Activated naive CD8-positive, alpha-beta T cell treated with anti-CD3 and anti-CD28 coated beads, Interleukin-2, amount 50 U/mL, for 24 hours (primary cell): ENCODE results near the gene INPP4B.
"Not testable (repeated sequence)": the region's sequence is repeated elsewhere in the genome, so short reads cannot be mapped to it uniquely, and the experiment has no call there.

Source experiments
- ATAC-seq: fragments of 150-1000 bp; cut with Tn5 transposase; one replicate; pipeline ENCODE4 v1.10.0; 2021
- DNase-seq: peaks from one replicate; pipeline ENCODE4 v3.0.0; 2021
- H3K27ac Mint-ChIP-seq: one replicate; pipeline ENCODE4 v1.8.0; 2021; ENCODE audit warnings: mild to moderate bottlenecking, mixed read lengths
- H3K27me3 Mint-ChIP-seq: one replicate; pipeline ENCODE4 v1.8.0; 2021; ENCODE audit warnings: mixed read lengths
- H3K36me3 Mint-ChIP-seq: one replicate; pipeline ENCODE4 v1.8.0; 2021; ENCODE audit warnings: low read depth, mixed read lengths
- H3K4me1 Mint-ChIP-seq: one replicate; pipeline ENCODE4 v1.8.0; 2021; ENCODE audit warnings: mixed read lengths
- H3K4me3 Mint-ChIP-seq: one replicate; pipeline ENCODE4 v1.8.0; 2021; ENCODE audit warnings: mild to moderate bottlenecking, moderate library complexity, mixed read lengths
- H3K9me3 Mint-ChIP-seq: one replicate; pipeline ENCODE4 v1.8.0; 2021; ENCODE audit warnings: mixed read lengths

The INPP4B gene

DNA sequence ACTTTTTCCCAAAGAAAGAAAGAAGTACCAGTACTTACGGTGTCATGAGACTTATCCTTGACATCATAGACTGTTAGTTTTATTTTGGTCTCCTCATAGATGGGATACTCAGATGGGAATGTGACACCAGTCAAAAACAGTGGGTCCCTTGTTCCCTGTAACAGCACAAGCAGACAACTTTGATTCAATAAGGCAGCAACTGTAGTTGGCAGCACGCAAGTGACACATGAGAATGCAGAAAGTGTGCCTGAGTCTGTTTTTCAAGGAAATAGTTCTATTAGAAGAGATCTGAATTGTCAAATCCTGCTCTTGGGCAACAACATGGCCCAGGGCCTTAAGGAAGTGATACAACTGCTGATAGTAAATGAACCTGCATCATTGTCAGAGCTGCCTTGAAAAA is 443.2 kb downstream of the INPP4B start:
- H3K4me1 Mint-ChIP-seq, result peaks cover 75% of the 10 kb centered on the region
- no peak for ATAC-seq
- peak overlapping the region; percentile 96 for H3K4me3 Mint-ChIP-seq
- peak overlapping the region; percentile 91 for H3K27ac Mint-ChIP-seq
- H3K36me3 Mint-ChIP-seq, result peaks cover 46% of the 10 kb centered on the region
- H3K27me3 Mint-ChIP-seq, result no peaks in the 10 kb centered on the region
- no peaks in the 10 kb centered on the region for H3K9me3 Mint-ChIP-seq
- DNase-seq, result no peak

DNA sequence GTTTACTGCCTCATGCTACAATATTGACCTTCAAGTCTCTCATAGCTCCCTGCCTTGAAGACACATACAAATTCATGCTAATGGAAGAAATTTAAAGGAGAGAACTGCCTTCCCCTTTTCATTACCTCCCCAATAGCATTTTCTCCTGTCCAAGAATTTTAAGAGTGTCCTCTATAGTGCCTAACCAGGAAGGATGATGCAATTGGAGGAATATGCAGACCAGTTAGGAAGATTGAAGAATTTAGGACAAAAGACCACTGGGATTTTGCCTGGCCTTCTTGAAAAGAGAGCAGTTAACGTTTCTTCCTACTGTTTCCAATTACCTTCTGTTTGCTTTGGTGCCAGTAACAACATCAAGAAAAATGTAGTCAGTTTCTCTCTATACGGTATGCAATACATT is 443.9 kb downstream of the INPP4B start:
- Mint-ChIP-seq H3K9me3 (no peaks in the 10 kb centered on the region), H3K4me1 (peaks cover 75% of the 10 kb centered on the region)
- ATAC-seq, result no peak

DNA sequence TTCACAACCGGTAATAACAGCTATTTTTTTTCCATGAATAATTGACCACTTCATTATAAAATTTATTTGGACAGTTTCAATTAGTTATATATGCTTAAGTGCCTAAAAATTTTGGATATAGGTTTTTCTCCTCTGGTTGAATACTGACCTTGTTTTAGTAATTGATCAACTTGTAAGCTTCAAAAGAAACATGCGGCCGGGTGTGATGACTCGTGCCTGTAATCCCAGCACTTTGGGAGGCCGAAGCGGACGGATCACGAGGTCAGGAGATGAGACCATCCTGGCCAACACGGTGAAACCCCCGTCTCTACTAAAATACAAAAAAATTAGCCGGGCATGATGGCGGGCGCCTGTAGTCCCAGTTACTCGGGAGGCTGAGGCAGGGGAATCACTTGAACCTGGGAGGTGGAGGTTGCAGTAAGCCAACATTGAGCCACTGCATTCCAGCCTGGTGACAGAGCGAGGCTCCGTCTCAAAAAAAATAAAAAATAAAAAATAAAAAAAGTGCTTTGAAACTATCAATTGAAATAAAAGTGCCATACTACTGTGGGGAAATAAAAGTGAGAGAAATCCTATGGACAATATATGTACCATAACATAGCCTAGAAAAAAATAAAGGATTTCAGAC is 448.6 kb downstream of the INPP4B start:
- Mint-ChIP-seq H3K4me3 (peak overlapping the region; percentile 60), H3K4me1 (peaks cover 91% of the 10 kb centered on the region), H3K36me3 (peaks cover 82% of the 10 kb centered on the region), H3K27ac (peak overlapping the region; percentile 96)
- not testable (repeated sequence) for DNase-seq, ATAC-seq, H3K27me3 Mint-ChIP-seq, H3K9me3 Mint-ChIP-seq

More for the DNA sequence above, 443.9 kb downstream of the INPP4B start:
- Mint-ChIP-seq H3K4me3 (peak overlapping the region; percentile 96), H3K36me3 (peaks cover 49% of the 10 kb centered on the region), H3K27me3 (no peaks in the 10 kb centered on the region), H3K27ac (peak overlapping the region; percentile 91)
- no peak for DNase-seq

GRCh38 chr4:142396279-142396678 is 449.8 kb downstream of the INPP4B start:
- Mint-ChIP-seq H3K4me3 (peak overlapping the region; percentile 60), H3K9me3 (peaks cover 9% of the 10 kb centered on the region), H3K27ac (peak overlapping the region; percentile 96), H3K4me1 (peaks cover 91% of the 10 kb centered on the region), H3K36me3 (peaks cover 74% of the 10 kb centered on the region), H3K27me3 (no peaks in the 10 kb centered on the region)
- DNase-seq, result no peak
- ATAC-seq, result peak; percentile 82

- Mint-ChIP-seq H3K27ac (peak overlapping the region; percentile 96), H3K4me1 (peaks cover 91% of the 10 kb centered on the region), H3K4me3 (no peak overlapping the region), H3K27me3 (no peaks in the 10 kb centered on the region), H3K9me3 (peaks cover 9% of the 10 kb centered on the region), H3K36me3 (peaks cover 68% of the 10 kb centered on the region)
- DNase-seq (no peak), ATAC-seq (no peak)
Measured at GRCh38 chr4:142393127-142393526, 453.0 kb downstream of the INPP4B start.

DNA sequence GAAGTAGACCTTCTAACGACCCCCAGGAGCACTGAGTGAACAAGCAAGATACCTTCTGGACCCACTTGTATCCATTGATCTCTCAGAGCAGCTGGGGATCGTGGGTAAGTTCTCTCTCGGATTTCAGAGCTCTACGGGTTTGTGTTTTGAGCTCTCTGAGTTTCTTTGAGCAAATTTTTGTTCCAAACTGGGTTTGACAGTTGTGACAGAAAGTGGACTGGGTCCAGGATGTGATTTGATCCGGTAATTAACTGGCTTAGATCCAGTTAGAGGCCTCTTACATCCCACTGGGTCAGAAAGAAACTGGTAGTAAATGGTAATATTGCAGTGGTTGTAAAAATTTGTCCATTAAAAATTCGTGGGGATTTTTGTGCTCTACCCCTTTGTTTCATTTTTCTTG is 459.2 kb downstream of the INPP4B start:
- peaks cover 72% of the 10 kb centered on the region for H3K4me1 Mint-ChIP-seq
- no peak for ATAC-seq

DNA sequence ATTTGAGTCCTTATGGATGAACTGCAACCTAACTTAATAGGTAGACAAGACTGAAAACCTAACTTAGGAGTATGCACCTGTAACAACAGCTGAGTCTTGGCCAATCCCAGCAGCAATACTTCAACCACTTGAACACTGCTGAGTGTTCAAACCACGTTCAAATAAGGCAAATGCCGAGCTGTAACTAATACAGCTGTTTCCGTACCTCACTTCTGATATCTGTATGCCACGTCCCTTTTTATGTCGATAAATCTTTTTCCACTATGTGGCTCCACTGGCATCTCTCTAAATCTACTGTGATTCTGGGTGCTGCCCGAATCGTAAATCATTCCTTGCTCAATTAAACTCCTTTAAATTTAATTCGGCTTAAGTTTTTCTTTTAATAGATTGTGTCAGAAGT is 459.7 kb downstream of the INPP4B start:
- H3K27ac Mint-ChIP-seq, result no peak overlapping the region
- no peaks in the 10 kb centered on the region for H3K27me3 Mint-ChIP-seq
- no peak for DNase-seq
- peaks cover 56% of the 10 kb centered on the region for H3K36me3 Mint-ChIP-seq
- H3K9me3 Mint-ChIP-seq, result no peaks in the 10 kb centered on the region
- peaks cover 72% of the 10 kb centered on the region for H3K4me1 Mint-ChIP-seq
- H3K4me3 Mint-ChIP-seq, result no peak overlapping the region
- ATAC-seq, result no peak

More for the DNA sequence above, 459.2 kb downstream of the INPP4B start:
- Mint-ChIP-seq H3K27me3 (no peaks in the 10 kb centered on the region), H3K9me3 (no peaks in the 10 kb centered on the region), H3K4me3 (no peak overlapping the region), H3K36me3 (peaks cover 56% of the 10 kb centered on the region), H3K27ac (no peak overlapping the region)
- DNase-seq, result no peak

- Mint-ChIP-seq H3K4me1 (peaks cover 72% of the 10 kb centered on the region), H3K27ac (peak overlapping the region; percentile 30), H3K9me3 (no peaks in the 10 kb centered on the region), H3K4me3 (no peak overlapping the region), H3K27me3 (no peaks in the 10 kb centered on the region), H3K36me3 (peaks cover 42% of the 10 kb centered on the region)
- no peak for ATAC-seq
- DNase-seq, result no peak
Measured at GRCh38 chr4:142383800-142384470, 462.2 kb downstream of the INPP4B start.

DNA sequence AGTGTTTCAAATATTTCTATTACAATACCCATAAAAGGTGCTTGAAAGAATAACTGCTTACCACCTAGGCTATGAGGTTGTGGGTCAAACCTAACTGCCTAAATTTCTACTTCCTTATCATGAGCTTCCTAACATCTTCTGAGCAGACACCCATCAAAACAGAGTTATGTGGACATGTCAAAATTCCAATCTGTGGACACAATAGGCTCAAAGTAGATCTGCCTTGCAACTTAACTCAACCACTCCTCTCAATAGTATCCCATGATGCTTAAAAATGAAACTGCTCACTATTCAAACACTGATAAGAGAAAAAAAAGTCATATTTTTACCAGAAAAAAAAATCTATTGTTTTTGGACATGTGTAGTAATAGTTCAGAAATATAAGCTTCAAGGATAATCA is 462.7 kb downstream of the INPP4B start:
- peaks cover 72% of the 10 kb centered on the region for H3K4me1 Mint-ChIP-seq
- no peak for ATAC-seq
- no peak for DNase-seq
- H3K4me3 Mint-ChIP-seq, result no peak overlapping the region
- no peaks in the 10 kb centered on the region for H3K27me3 Mint-ChIP-seq
- peak overlapping the region; percentile 30 for H3K27ac Mint-ChIP-seq
- H3K9me3 Mint-ChIP-seq, result no peaks in the 10 kb centered on the region
- peaks cover 39% of the 10 kb centered on the region for H3K36me3 Mint-ChIP-seq

- ATAC-seq, result no peak
- Mint-ChIP-seq H3K9me3 (no peaks in the 10 kb centered on the region), H3K27ac (peak overlapping the region; percentile 98), H3K4me1 (peaks cover 80% of the 10 kb centered on the region), H3K4me3 (no peak overlapping the region), H3K27me3 (no peaks in the 10 kb centered on the region), H3K36me3 (peaks cover 22% of the 10 kb centered on the region)
- no peak for DNase-seq
Measured at GRCh38 chr4:142380052-142380602, 466.0 kb downstream of the INPP4B start.

DNA sequence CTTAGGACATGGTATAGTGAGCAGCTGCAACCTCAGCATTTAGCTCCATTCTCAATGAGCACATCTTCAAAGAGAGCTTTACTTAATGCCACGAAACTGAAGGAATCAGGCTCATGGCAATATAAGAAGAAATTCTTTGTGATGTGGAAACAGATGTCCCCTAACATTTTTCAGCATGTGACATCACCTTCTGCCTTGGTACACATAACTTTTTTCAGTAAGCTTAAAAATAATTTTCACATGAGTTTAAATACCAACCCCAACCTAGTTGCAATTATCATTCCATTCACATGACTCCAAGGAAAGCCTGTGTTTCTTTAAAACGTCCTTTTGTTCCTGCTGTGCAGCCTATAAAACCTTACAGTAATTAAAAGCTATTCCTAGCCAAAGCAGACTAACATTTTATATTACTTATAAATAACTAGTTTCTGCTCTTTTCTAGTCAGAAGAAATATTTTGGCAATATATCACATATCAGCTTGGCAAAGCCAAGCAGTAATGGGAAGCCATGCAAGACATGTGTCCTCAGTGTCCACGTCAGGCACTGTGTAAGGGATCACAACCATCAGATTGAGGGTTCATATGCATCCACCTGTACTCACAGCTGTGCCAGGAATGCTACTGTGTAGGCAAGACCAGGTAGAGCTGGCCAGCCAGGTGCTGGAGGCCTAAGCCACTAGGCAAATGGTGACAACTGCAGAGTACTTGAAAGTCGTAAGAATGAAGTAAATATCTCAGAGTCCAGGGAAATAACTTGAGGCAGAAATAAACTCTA is 466.6 kb downstream of the INPP4B start:
- Mint-ChIP-seq H3K27ac (peak overlapping the region; percentile 98), H3K9me3 (no peaks in the 10 kb centered on the region), H3K36me3 (peaks cover 20% of the 10 kb centered on the region), H3K4me3 (no peak overlapping the region), H3K27me3 (no peaks in the 10 kb centered on the region), H3K4me1 (peaks cover 80% of the 10 kb centered on the region)
- no peak for ATAC-seq
- no peak for DNase-seq

GRCh38 chr4:142378179-142378578 is 467.9 kb downstream of the INPP4B start:
- Mint-ChIP-seq H3K27ac (peak overlapping the region; percentile 98), H3K36me3 (peaks cover 11% of the 10 kb centered on the region), H3K4me3 (peak overlapping the region; percentile 75), H3K9me3 (no peaks in the 10 kb centered on the region), H3K4me1 (peaks cover 80% of the 10 kb centered on the region), H3K27me3 (no peaks in the 10 kb centered on the region)
- ATAC-seq, result peak; percentile 48
- DNase-seq, result no peak

- no peaks in the 10 kb centered on the region for H3K9me3 Mint-ChIP-seq
- H3K4me3 Mint-ChIP-seq, result peak overlapping the region; percentile 75
- H3K36me3 Mint-ChIP-seq, result peaks cover 15% of the 10 kb centered on the region
- DNase-seq (no peak), ATAC-seq (peak; percentile 88)
- H3K27ac Mint-ChIP-seq, result peak overlapping the region; percentile 98
- H3K4me1 Mint-ChIP-seq, result peaks cover 86% of the 10 kb centered on the region
- H3K27me3 Mint-ChIP-seq, result no peaks in the 10 kb centered on the region
Measured at GRCh38 chr4:142377342-142378091, 468.6 kb downstream of the INPP4B start.

- peak overlapping the region; percentile 75 for H3K4me3 Mint-ChIP-seq
- DNase-seq (no peak), ATAC-seq (peak; percentile 57)
- H3K27ac Mint-ChIP-seq, result peak overlapping the region; percentile 98
- peaks cover 24% of the 10 kb centered on the region for H3K36me3 Mint-ChIP-seq
- peaks cover 92% of the 10 kb centered on the region for H3K4me1 Mint-ChIP-seq
- H3K27me3 Mint-ChIP-seq, result no peaks in the 10 kb centered on the region
- H3K9me3 Mint-ChIP-seq, result peaks cover under 1% of the 10 kb centered on the region
Measured at GRCh38 chr4:142376204-142376603, 469.9 kb downstream of the INPP4B start.
